ENCODE results near the gene SNRPA. TPM values are rescaled to one million over a fixed set of nuclear protein-coding genes. Genes with fewer than 3 reads are reported as not detected.

The SNRPA gene
- total and polyA plus RNA-seq, 2 experiments from 2014 or later: 25.1 to 86.9 TPM

GRCh38 chr19:40705950-40706619, 44.9 kb upstream of the SNRPA start:
- no peaks in the 10 kb centered on the region for H3K36me3 ChIP-seq (replicated peaks; ENCODE audit: insufficient read depth, low read depth)
- H3K4me1 ChIP-seq (ENCODE audit: insufficient read depth): no peaks in the 10 kb centered on the region

GRCh38 chr19:40707615-40708014, 43.4 kb upstream of the SNRPA start:
- Histone ChIP-seq H4K20me1 (ENCODE audit: insufficient read depth, poor library complexity, severe bottlenecking) (no peaks in the 10 kb centered on the region), H3K9me3 (ENCODE audit: low read depth) (no peaks in the 10 kb centered on the region), H3K36me3 (replicated peaks; ENCODE audit: insufficient read depth, low read depth) (no peaks in the 10 kb centered on the region), H3K4me1 (ENCODE audit: insufficient read depth) (no peaks in the 10 kb centered on the region), H2AFZ (no peak overlapping the region), H3K79me2 (no peaks in the 10 kb centered on the region), H3K4me3 (no peak overlapping the region), H3K9me2 (replicated peaks; ENCODE audit: insufficient read depth) (no peaks in the 10 kb centered on the region), H3K27ac (no peak overlapping the region), H3K4me2 (no peak overlapping the region), H3K27me3 (no peaks in the 10 kb centered on the region)
- no peak for DNase-seq (ENCODE audit: low spot score)
- TF ChIP-seq CTCF (IDR thresholded peaks at IDR 0.05; ENCODE audit: poor library complexity): no peak
- no peak for TF ChIP-seq EZH2 (IDR thresholded peaks at IDR 0.05; ENCODE audit: borderline replicate concordance)
- no peak for TF ChIP-seq EZH2phosphoT487 (IDR thresholded peaks at IDR 0.05; ENCODE audit: low read depth, severe bottlenecking, unreplicated experiment)
- WGBS (ENCODE audit: low lambda C conversion rate, missing lambda C conversion rate): over 99% methylated on average over 7 of the region's 7 CpGs

More at GRCh38 chr19:40705950-40706619, 44.9 kb upstream of the SNRPA start:
- no peaks in the 10 kb centered on the region for H3K9me2 ChIP-seq (replicated peaks; ENCODE audit: insufficient read depth)
- TF ChIP-seq EZH2phosphoT487 (IDR thresholded peaks at IDR 0.05; ENCODE audit: low read depth, severe bottlenecking, unreplicated experiment) (no peak), CTCF (IDR thresholded peaks at IDR 0.05; ENCODE audit: poor library complexity) (no peak), EZH2 (IDR thresholded peaks at IDR 0.05; ENCODE audit: borderline replicate concordance) (no peak)
- no peaks in the 10 kb centered on the region for H3K79me2 ChIP-seq
- no peak for DNase-seq (ENCODE audit: low spot score)
- H2AFZ ChIP-seq: no peak overlapping the region
- H4K20me1 ChIP-seq (ENCODE audit: insufficient read depth, poor library complexity, severe bottlenecking): no peaks in the 10 kb centered on the region
- H3K4me3 ChIP-seq: no peak overlapping the region
- H3K9me3 ChIP-seq (ENCODE audit: low read depth): no peaks in the 10 kb centered on the region
- H3K4me2 ChIP-seq: no peak overlapping the region
- no peak overlapping the region for H3K27ac ChIP-seq
- H3K27me3 ChIP-seq: no peaks in the 10 kb centered on the region
- WGBS (ENCODE audit: low lambda C conversion rate, missing lambda C conversion rate): 89% methylated on average over 7 of the region's 7 CpGs

- no peak for DNase-seq (ENCODE audit: low spot score)
- no peak overlapping the region for H3K4me3 ChIP-seq
- no peak overlapping the region for H3K27ac ChIP-seq
- no peaks in the 10 kb centered on the region for H4K20me1 ChIP-seq (ENCODE audit: insufficient read depth, poor library complexity, severe bottlenecking)
- WGBS (ENCODE audit: low lambda C conversion rate, missing lambda C conversion rate): 96% methylated on average over 5 of the region's 5 CpGs
- no peaks in the 10 kb centered on the region for H3K27me3 ChIP-seq
- TF ChIP-seq EZH2 (IDR thresholded peaks at IDR 0.05; ENCODE audit: borderline replicate concordance): no peak
- no peak for TF ChIP-seq EZH2phosphoT487 (IDR thresholded peaks at IDR 0.05; ENCODE audit: low read depth, severe bottlenecking, unreplicated experiment)
- TF ChIP-seq CTCF (IDR thresholded peaks at IDR 0.05; ENCODE audit: poor library complexity): no peak
- no peaks in the 10 kb centered on the region for H3K9me2 ChIP-seq (replicated peaks; ENCODE audit: insufficient read depth)
- no peak overlapping the region for H3K4me2 ChIP-seq
- no peaks in the 10 kb centered on the region for H3K9me3 ChIP-seq (ENCODE audit: low read depth)
- H3K79me2 ChIP-seq: peaks cover 10% of the 10 kb centered on the region
- H3K4me1 ChIP-seq (ENCODE audit: insufficient read depth): peaks cover 5% of the 10 kb centered on the region
- H2AFZ ChIP-seq: no peak overlapping the region
- no peaks in the 10 kb centered on the region for H3K36me3 ChIP-seq (replicated peaks; ENCODE audit: insufficient read depth, low read depth)
Observed at GRCh38 chr19:40709817-40710216, 41.2 kb upstream of the SNRPA start.
